SK-N-SH treated with all-trans-retinoic acid at 6 μM for 48 hours (cell line): ENCODE results near the gene MACROH2A2.
"Not testable (repeated sequence)": the region's sequence is repeated elsewhere in the genome, so short reads cannot be mapped to it uniquely, and the experiment has no call there.

Experiments
- ATAC-seq: fragments of 200-7000 bp; cut with Tn5 transposase; 3 replicates; pipeline ENCODE4 v1.9.1; 2020; ENCODE audit warnings: mild to moderate bottlenecking, moderate library complexity
- BACH2 ChIP-seq: fragments of 250-450 bp; sonication (Bioruptor Pico); IDR thresholded peaks from 2 replicates; pipeline ENCODE4 v1.9.0; 2021; ENCODE audit warnings: mild to moderate bottlenecking, borderline replicate concordance
- CSDC2 ChIP-seq: fragments of 250-450 bp; sonication (Bioruptor Pico); IDR thresholded peaks from 2 replicates; pipeline ENCODE4 v1.5.0; 2020; ENCODE audit warnings: mild to moderate bottlenecking, moderate library complexity
- ESRRG ChIP-seq: fragments of 250-450 bp; sonication (Bioruptor Pico); IDR thresholded peaks from 2 replicates; pipeline ENCODE4 v1.6.1; 2021; ENCODE audit warnings: mild to moderate bottlenecking
- GLIS3 ChIP-seq: fragments of 250-450 bp; sonication (Bioruptor Pico); IDR thresholded peaks from 2 replicates; pipeline ENCODE4 v1.5.0; 2020; ENCODE audit warnings: mild to moderate bottlenecking, moderate library complexity
- ISL1 ChIP-seq: fragments of 250-450 bp; sonication (Bioruptor Pico); IDR thresholded peaks from 2 replicates; pipeline ENCODE4 v2.1.2; 2022; ENCODE audit warnings: mild to moderate bottlenecking, moderate library complexity
- OSR1 ChIP-seq: fragments of 250-450 bp; sonication (Bioruptor Pico); IDR thresholded peaks from 2 replicates; pipeline ENCODE4 v1.8.0; 2022; ENCODE audit warnings: moderate library complexity, mild to moderate bottlenecking, inconsistent platforms
- SNAI2 ChIP-seq: fragments of 250-450 bp; sonication (Bioruptor Pico); IDR thresholded peaks from 2 replicates; pipeline ENCODE4 v1.5.0; 2020; ENCODE audit warnings: mild to moderate bottlenecking, moderate library complexity
- TOX ChIP-seq: fragments of 250-450 bp; sonication (Bioruptor Pico); IDR thresholded peaks from 2 replicates; pipeline ENCODE4 v1.8.0; 2021; ENCODE audit warnings: mild to moderate bottlenecking, moderate library complexity, borderline replicate concordance
- ZFP3 ChIP-seq: fragments of 250-450 bp; sonication (Bioruptor Pico); IDR thresholded peaks from 2 replicates; pipeline ENCODE4 v1.5.0; 2020; ENCODE audit warnings: mild to moderate bottlenecking, moderate library complexity
- ZFP30 ChIP-seq: fragments of 450-650 bp; formaldehyde crosslinking; IDR thresholded peaks from 2 replicates; pipeline ENCODE4 v1.5.0; 2022; ENCODE audit warnings: mild to moderate bottlenecking, moderate library complexity
- ZNF565 ChIP-seq: fragments of 450-650 bp; formaldehyde crosslinking; conservative IDR thresholded peaks from 2 replicates; pipeline ENCODE4 v1.5.0; 2020; ENCODE audit warnings: low read depth, mild to moderate bottlenecking, moderate library complexity
- ZNF70 ChIP-seq: fragments of 450-650 bp; formaldehyde crosslinking; IDR thresholded peaks from 2 replicates; pipeline ENCODE4 v1.5.0; 2020; ENCODE audit warnings: mild to moderate bottlenecking, moderate library complexity
- ZNF8 ChIP-seq: fragments of 450-650 bp; formaldehyde crosslinking; IDR thresholded peaks from 2 replicates; pipeline ENCODE4 v1.5.0; 2020; ENCODE audit warnings: mild to moderate bottlenecking, moderate library complexity
- TF ChIP-seq, protein P1 (sequence below): fragments of 250-450 bp; sonication (Bioruptor Pico); IDR thresholded peaks from 2 replicates; pipeline ENCODE4 v1.8.0; 2021; ENCODE audit warnings: low read depth, mild to moderate bottlenecking, moderate library complexity, borderline replicate concordance
- TF ChIP-seq, protein P2 (sequence below): fragments of 250-450 bp; sonication (Bioruptor Pico); IDR thresholded peaks from 2 replicates; pipeline ENCODE4 v1.5.1; 2021; ENCODE audit warnings: mild to moderate bottlenecking, moderate library complexity
- TF ChIP-seq, protein P3 (sequence below): fragments of 250-450 bp; sonication (Bioruptor Pico); IDR thresholded peaks from 2 replicates; pipeline ENCODE4 v1.5.0; 2020; ENCODE audit warnings: mild to moderate bottlenecking, moderate library complexity
- TF ChIP-seq, protein P4 (sequence below): fragments of 250-450 bp; sonication (Bioruptor Pico); IDR thresholded peaks from 2 replicates; pipeline ENCODE4 v1.5.1; 2020; ENCODE audit warnings: low read depth, mild to moderate bottlenecking, moderate library complexity

The MACROH2A2 gene

DNA sequence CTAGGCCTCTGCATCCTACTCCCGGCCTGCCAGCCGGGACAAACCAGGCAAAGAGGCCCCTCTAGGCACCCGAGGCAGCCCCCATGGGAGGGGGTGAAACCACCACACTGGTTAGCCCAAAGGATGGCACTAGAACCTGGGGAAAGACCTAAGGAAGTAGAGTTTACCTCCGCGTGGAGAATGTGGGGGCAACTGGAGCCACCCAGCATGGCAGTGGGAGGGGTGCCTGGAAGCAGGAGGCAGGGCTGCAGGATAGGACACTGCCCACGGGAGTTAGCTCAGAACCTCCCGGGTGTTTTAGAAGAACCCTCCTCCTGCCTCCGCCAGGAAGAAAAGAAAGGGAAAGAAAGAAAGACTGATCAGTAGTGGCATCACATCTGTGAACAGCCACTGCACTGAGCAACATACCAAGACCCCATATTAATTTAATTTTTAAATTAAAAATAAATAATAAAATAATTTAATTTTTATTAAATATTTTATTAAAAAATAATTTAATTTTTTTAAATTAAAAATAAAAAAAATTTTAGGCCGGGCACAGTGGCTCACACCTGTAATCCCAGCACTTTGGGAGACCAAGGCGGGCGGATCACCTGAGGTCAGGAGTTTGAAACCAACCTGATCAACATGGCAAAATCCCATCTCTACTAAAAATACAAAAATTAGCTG, 68.8 kb downstream of the MACROH2A2 start:
- TF ChIP-seq CSDC2 (CRISPR knock-in tag) (no peak), ISL1 (CRISPR knock-in tag) (no peak), ZNF565 (no peak), ZNF8 (CRISPR knock-in tag) (no peak), BACH2 (CRISPR knock-in tag) (no peak), OSR1 (CRISPR knock-in tag) (no peak), ZFP30 (no peak), ESRRG (CRISPR knock-in tag) (no peak), SNAI2 (CRISPR knock-in tag) (no peak)
- TF ChIP-seq, protein P1, sequence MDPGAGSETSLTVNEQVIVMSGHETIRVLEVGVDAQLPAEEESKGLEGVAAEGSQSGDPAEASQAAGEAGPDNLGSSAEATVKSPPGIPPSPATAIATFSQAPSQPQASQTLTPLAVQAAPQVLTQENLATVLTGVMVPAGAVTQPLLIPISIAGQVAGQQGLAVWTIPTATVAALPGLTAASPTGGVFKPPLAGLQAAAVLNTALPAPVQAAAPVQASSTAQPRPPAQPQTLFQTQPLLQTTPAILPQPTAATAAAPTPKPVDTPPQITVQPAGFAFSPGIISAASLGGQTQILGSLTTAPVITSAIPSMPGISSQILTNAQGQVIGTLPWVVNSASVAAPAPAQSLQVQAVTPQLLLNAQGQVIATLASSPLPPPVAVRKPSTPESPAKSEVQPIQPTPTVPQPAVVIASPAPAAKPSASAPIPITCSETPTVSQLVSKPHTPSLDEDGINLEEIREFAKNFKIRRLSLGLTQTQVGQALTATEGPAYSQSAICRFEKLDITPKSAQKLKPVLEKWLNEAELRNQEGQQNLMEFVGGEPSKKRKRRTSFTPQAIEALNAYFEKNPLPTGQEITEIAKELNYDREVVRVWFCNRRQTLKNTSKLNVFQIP (CRISPR knock-in tag): no peak
- TF ChIP-seq, protein P2, sequence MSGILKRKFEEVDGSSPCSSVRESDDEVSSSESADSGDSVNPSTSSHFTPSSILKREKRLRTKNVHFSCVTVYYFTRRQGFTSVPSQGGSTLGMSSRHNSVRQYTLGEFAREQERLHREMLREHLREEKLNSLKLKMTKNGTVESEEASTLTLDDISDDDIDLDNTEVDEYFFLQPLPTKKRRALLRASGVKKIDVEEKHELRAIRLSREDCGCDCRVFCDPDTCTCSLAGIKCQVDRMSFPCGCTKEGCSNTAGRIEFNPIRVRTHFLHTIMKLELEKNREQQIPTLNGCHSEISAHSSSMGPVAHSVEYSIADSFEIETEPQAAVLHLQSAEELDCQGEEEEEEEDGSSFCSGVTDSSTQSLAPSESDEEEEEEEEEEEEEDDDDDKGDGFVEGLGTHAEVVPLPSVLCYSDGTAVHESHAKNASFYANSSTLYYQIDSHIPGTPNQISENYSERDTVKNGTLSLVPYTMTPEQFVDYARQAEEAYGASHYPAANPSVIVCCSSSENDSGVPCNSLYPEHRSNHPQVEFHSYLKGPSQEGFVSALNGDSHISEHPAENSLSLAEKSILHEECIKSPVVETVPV (CRISPR knock-in tag): no peak
- TF ChIP-seq, protein P3, sequence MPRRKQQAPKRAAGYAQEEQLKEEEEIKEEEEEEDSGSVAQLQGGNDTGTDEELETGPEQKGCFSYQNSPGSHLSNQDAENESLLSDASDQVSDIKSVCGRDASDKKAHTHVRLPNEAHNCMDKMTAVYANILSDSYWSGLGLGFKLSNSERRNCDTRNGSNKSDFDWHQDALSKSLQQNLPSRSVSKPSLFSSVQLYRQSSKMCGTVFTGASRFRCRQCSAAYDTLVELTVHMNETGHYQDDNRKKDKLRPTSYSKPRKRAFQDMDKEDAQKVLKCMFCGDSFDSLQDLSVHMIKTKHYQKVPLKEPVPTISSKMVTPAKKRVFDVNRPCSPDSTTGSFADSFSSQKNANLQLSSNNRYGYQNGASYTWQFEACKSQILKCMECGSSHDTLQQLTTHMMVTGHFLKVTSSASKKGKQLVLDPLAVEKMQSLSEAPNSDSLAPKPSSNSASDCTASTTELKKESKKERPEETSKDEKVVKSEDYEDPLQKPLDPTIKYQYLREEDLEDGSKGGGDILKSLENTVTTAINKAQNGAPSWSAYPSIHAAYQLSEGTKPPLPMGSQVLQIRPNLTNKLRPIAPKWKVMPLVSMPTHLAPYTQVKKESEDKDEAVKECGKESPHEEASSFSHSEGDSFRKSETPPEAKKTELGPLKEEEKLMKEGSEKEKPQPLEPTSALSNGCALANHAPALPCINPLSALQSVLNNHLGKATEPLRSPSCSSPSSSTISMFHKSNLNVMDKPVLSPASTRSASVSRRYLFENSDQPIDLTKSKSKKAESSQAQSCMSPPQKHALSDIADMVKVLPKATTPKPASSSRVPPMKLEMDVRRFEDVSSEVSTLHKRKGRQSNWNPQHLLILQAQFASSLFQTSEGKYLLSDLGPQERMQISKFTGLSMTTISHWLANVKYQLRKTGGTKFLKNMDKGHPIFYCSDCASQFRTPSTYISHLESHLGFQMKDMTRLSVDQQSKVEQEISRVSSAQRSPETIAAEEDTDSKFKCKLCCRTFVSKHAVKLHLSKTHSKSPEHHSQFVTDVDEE: no peak
- no peak for ATAC-seq

DNA sequence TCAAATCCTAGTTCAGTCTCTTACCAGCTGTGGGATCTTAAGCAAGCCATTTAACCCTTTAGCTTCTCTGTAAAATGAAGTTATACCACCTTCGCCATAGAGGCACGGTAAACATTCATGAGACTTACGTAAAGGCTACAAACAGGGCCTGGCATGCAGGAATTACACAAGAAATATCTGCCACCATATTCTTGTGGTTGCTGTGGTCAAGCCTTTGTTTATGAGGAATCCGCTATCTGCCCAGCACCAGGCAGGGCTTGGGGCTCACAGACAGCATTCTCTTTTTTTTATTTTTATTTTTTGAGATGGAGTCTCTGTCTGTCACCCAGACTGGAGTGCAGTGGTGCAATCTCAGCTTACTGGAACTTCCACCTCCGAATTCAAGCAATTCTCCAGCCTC, 70.1 kb downstream of the MACROH2A2 start:
- no peak for ATAC-seq

DNA sequence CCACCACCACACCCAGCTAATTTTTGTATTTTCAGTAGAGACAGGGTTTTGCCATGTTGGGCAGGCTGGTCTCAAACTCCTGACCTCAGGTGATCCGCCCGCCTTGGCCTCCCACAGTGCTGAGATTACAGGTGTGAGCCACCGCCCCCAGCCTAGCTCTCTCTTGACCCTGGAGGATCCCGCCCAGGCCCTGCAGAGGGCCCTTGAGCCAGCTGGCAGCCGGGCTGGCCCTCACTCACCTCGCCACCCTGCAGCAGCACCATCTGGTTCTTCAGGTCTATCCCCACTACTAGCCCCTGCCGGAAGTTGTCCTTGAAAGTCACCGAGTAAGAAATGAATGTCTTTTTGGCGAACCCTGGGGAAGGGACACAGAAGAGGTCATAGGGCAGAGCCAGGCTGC, 70.5 kb downstream of the MACROH2A2 start:
- ATAC-seq: not testable (repeated sequence)

More for the DNA sequence above, 70.1 kb downstream of the MACROH2A2 start:
- TF ChIP-seq OSR1 (CRISPR knock-in tag) (no peak), SNAI2 (CRISPR knock-in tag) (no peak), ISL1 (CRISPR knock-in tag) (no peak), ZNF8 (CRISPR knock-in tag) (no peak), ZFP3 (no peak), GLIS3 (no peak)
- TF ChIP-seq, protein P4, sequence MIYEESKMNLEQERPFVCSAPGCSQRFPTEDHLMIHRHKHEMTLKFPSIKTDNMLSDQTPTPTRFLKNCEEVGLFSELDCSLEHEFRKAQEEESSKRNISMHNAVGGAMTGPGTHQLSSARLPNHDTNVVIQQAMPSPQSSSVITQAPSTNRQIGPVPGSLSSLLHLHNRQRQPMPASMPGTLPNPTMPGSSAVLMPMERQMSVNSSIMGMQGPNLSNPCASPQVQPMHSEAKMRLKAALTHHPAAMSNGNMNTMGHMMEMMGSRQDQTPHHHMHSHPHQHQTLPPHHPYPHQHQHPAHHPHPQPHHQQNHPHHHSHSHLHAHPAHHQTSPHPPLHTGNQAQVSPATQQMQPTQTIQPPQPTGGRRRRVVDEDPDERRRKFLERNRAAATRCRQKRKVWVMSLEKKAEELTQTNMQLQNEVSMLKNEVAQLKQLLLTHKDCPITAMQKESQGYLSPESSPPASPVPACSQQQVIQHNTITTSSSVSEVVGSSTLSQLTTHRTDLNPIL (CRISPR knock-in tag): no peak
- TF ChIP-seq, protein P1 (CRISPR knock-in tag): no peak
- TF ChIP-seq, all 23 proteins: peak for 0

DNA sequence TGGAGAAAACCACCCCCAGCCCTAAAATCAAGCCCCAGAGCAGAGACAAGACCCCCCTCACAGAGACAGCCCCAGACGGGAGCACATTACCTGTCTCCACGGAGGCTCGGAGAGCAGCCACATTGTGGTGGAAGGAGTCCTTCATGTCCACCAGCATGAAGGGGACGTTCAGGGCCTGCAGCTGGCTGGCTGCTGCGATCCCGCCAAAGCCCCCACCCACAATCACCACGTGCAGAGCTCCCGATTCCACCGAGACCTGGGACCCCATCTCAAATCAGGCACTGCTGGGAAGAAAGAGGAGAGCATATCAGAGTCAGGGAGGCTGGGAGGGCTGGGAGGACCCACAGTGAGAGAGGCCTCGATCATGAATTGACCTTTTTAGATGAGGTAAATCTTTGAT, 71.2 kb downstream of the MACROH2A2 start:
- no peak for ATAC-seq
- TF ChIP-seq, protein P2 (CRISPR knock-in tag): no peak
- TF ChIP-seq, protein P3: no peak
- no peak for TF ChIP-seq GLIS3
- TF ChIP-seq BACH2 (CRISPR knock-in tag): no peak
- TF ChIP-seq ZFP30: no peak
- no peak for TF ChIP-seq CSDC2 (CRISPR knock-in tag)
- no peak for TF ChIP-seq TOX (CRISPR knock-in tag)
- TF ChIP-seq ZNF565: no peak
- TF ChIP-seq ZNF70 (CRISPR knock-in tag): no peak
- TF ChIP-seq, protein P1 (CRISPR knock-in tag): no peak
